B cell (primary cell): ENCODE results near the gene TEX13A. TPM values are rescaled to one million over a fixed set of nuclear protein-coding genes. Genes with fewer than 3 reads are reported as not detected.

ENCODE experiments used
- ATAC-seq: fragments of 200-7000 bp; cut with Tn5 transposase; one replicate; pipeline ENCODE4 v1.10.0; 2021; ENCODE audit warnings: low read depth, mild to moderate bottlenecking, moderate number of reproducible peaks, moderate library complexity
- CTCF ChIA-PET: fragments of 350-600 bp; sonication (Branson Sonifier 250); formaldehyde crosslinking; loops from one replicate; lab custom pipeline; 2021; ENCODE audit warnings: antibody characterized with exemption, inconsistent platforms; lab: Charles Lee
- POLR2A ChIA-PET: fragments of 350-600 bp; sonication (Branson Sonifier 250); formaldehyde crosslinking; loops from one replicate; lab custom pipeline; 2021; ENCODE audit warnings: antibody characterized with exemption; lab: Charles Lee
- DNase-seq: peaks from one replicate; pipeline ENCODE4 v3.0.0; 2013
- H2AFZ ChIP-seq: 2 replicates; pipeline ENCODE4 v1.6.1; 2012; ENCODE audit warnings: mild to moderate bottlenecking, low read depth, low read length; ENCODE audit not compliant: insufficient read depth, poor library complexity, severe bottlenecking
- H3K27ac ChIP-seq, 2 donors: 1 replicate in 1 of 2; 2 replicates in 1 of 2; pipeline ENCODE4 v1.5.1; 2012 to 2013; ENCODE audit warnings: low read length in 2 of 2, mild to moderate bottlenecking in 2 of 2, moderate library complexity in 1 of 2
- H3K27me3 ChIP-seq, 4 experiments: fragments of 200-600 bp in 1 of 4; sonication (generic) in 1 of 4; replicated peaks in 1 of 4; 1 replicate in 2 of 4; 2 replicates in 2 of 4; pipeline versions ENCODE4 v1.6.1 to v1.7.0; 2013 to 2016; ENCODE audit warnings: low read length in 3 of 4, mild to moderate bottlenecking in 2 of 4, mixed read lengths in 1 of 4, moderate library complexity in 1 of 4; ENCODE audit not compliant: insufficient read depth in 4 of 4, control insufficient read depth in 3 of 4; ENCODE audit errors: control extremely low read depth in 1 of 4
- H3K36me3 ChIP-seq, 2 experiments: replicated peaks in 1 of 2; 1 replicate in 1 of 2; 2 replicates in 1 of 2; pipeline versions ENCODE4 v1.6.1 to v1.7.1; 2013; ENCODE audit warnings: low read length in 1 of 2; ENCODE audit not compliant: insufficient read depth in 2 of 2, control insufficient read depth in 1 of 2; ENCODE audit errors: control extremely low read depth in 1 of 2, extremely low read depth in 1 of 2
- H3K4me1 ChIP-seq, 2 donors: fragments of 200-600 bp in 1 of 2; sonication (generic) in 1 of 2; 1 replicate in 1 of 2; 2 replicates in 1 of 2; pipeline versions ENCODE4 v1.5.1 to v1.6.1; 2013 to 2017; ENCODE audit warnings: low read length in 2 of 2; ENCODE audit not compliant: control insufficient read depth in 2 of 2, insufficient read depth in 2 of 2
- H3K4me2 ChIP-seq: replicated peaks from 2 replicates; pipeline ENCODE3; 2012; ENCODE audit warnings: mild to moderate bottlenecking, low read depth, low read length; ENCODE audit not compliant: poor library complexity, severe bottlenecking
- H3K4me3 ChIP-seq, 5 experiments: fragments of 200-600 bp in 1 of 5; sonication (generic) in 1 of 5; 1 replicate in 3 of 5; 2 replicates in 2 of 5; pipeline versions ENCODE4 v1.5.1 to v1.7.0; 2011 to 2016; ENCODE audit warnings: low read length in 4 of 5, mild to moderate bottlenecking in 4 of 5, low read depth in 2 of 5, control low read depth in 1 of 5, moderate library complexity in 1 of 5; ENCODE audit not compliant: insufficient read depth in 1 of 5; ENCODE audit errors: control extremely low read depth in 1 of 5, extremely low read depth in 1 of 5
- H3K79me2 ChIP-seq: fragments of 200-600 bp; sonication (generic); one replicate; pipeline ENCODE4 v1.6.0; 2016; ENCODE audit warnings: low read length; ENCODE audit not compliant: control insufficient read depth, insufficient read depth
- H3K9ac ChIP-seq: fragments of 200-600 bp; sonication (generic); 2 replicates; pipeline ENCODE4 v1.6.1; 2017; ENCODE audit warnings: mild to moderate bottlenecking, low read length, moderate library complexity
- H3K9me3 ChIP-seq, 3 donors: one replicate each; pipeline versions ENCODE4 v1.6.1 to v1.7.1; 2013; ENCODE audit warnings: low read length in 2 of 3; ENCODE audit not compliant: control insufficient read depth in 2 of 3, insufficient read depth in 1 of 3; ENCODE audit errors: control extremely low read depth in 1 of 3
- H4K20me1 ChIP-seq: 2 replicates; pipeline ENCODE4 v1.6.0; 2012; ENCODE audit warnings: mild to moderate bottlenecking, low read length; ENCODE audit not compliant: insufficient read depth, control insufficient read depth, poor library complexity, severe bottlenecking
- H3K27ac Mint-ChIP-seq: one replicate; pipeline ENCODE4 v1.8.0; 2021; ENCODE audit warnings: mixed read lengths
- H3K27me3 Mint-ChIP-seq: one replicate; pipeline ENCODE4 v1.8.0; 2021; ENCODE audit warnings: mixed read lengths
- H3K4me1 Mint-ChIP-seq: one replicate; pipeline ENCODE4 v1.8.0; 2021; ENCODE audit warnings: mixed read lengths
- H3K4me3 Mint-ChIP-seq: one replicate; pipeline ENCODE4 v1.8.0; 2021; ENCODE audit warnings: mixed read lengths
- H3K9me3 Mint-ChIP-seq: one replicate; pipeline ENCODE4 v1.8.0; 2022; ENCODE audit warnings: mixed read lengths; ENCODE audit not compliant: insufficient read depth
- EZH2 ChIP-seq: IDR thresholded peaks from 2 replicates; pipeline ENCODE4 v1.6.1; 2012; ENCODE audit warnings: borderline replicate concordance, low read depth, mild to moderate bottlenecking, moderate library complexity, low read length; ENCODE audit not compliant: insufficient read depth, poor library complexity, severe bottlenecking
- WGBS: methylation state at CpG from one replicate; pipeline ENCODE4 v1.1.5; 2013; ENCODE audit warnings: missing lambda C conversion rate; ENCODE audit not compliant: insufficient coverage; 5-methylcytosine and 5-hydroxymethylcytosine counted together
- intact Hi-C: fragments of 100-400 bp; cut with micrococcal nuclease; formaldehyde crosslinking; loops from one replicate; pipeline ENCODE4 v1.10.0; 2022
- polyA plus RNA-seq: library from polyadenylated mRNA; depleted of rRNA; stranded (reverse); fragments of >200 nt; gene quantifications from 2 replicates; pipeline ENCODE4 v1.2.3, GENCODE V29; 2012
- total RNA-seq, 2 donors: library from RNA; stranded (reverse); fragments of 120-200 nt in 1 of 2; gene quantifications; 1 replicate in 1 of 2; 2 replicates in 1 of 2; pipeline versions ENCODE4 v1.2.3 to v1.2.4, GENCODE V29; 2013 to 2022
- TF ChIP-seq, protein P1 (sequence below): fragments of 200-600 bp; IDR thresholded peaks from one replicate; pipeline ENCODE4 v1.8.0; 2022; ENCODE audit warnings: antibody characterized with exemption, mild to moderate bottlenecking

TEX13A gene
- total and polyA plus RNA-seq, 2 donors (not counting 1 experiment from before 2014, with no cell fraction given), result not detected

DNA sequence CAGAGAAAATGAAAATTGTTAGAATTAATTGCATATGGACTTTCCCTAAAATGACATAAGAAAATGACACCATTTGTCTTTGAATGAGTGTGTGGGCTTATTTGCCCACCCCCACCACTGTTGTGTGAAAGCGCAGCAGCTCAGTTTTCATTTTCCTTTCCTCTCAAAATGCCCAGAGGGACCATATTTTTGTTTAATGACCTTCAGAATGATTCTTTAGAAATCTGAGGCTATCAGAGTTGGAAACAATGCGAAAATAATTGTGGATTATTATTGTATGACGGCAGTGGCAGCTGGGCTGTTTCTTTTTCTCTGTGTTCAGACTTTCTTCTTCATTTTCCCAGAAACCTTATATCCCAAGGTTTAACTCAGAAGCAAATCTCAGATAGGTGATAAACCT, 44.6 kb upstream of the TEX13A start:
- Histone ChIP-seq H3K4me1 (no peaks in the 10 kb centered on the region), H3K27me3 (no peaks in the 10 kb centered on the region), H4K20me1 (no peaks in the 10 kb centered on the region), H2AFZ (no peak overlapping the region), H3K9me3 (peaks cover 0 to 3% (median 0%) of the 10 kb centered on the region in 3 donors), H3K36me3 (no peaks in the 10 kb centered on the region), H3K79me2 (no peaks in the 10 kb centered on the region), H3K9ac (no peak overlapping the region), H3K27ac (no peak overlapping the region), H3K4me2 (no peak overlapping the region), H3K4me3 (no peak overlapping the region)
- no CpG with 5 or more reads among the region's 3 CpGs for WGBS
- Mint-ChIP-seq H3K27ac (no peak overlapping the region), H3K27me3 (no peaks in the 10 kb centered on the region), H3K9me3 (no peaks in the 10 kb centered on the region), H3K4me1 (no peaks in the 10 kb centered on the region), H3K4me3 (no peak overlapping the region)
- no peak for DNase-seq
- ATAC-seq, result no peak
- ChIA-PET CTCF (no interaction called here), POLR2A (no interaction called here)
- intact Hi-C loops, result no loop called here
- TF ChIP-seq, protein P1, sequence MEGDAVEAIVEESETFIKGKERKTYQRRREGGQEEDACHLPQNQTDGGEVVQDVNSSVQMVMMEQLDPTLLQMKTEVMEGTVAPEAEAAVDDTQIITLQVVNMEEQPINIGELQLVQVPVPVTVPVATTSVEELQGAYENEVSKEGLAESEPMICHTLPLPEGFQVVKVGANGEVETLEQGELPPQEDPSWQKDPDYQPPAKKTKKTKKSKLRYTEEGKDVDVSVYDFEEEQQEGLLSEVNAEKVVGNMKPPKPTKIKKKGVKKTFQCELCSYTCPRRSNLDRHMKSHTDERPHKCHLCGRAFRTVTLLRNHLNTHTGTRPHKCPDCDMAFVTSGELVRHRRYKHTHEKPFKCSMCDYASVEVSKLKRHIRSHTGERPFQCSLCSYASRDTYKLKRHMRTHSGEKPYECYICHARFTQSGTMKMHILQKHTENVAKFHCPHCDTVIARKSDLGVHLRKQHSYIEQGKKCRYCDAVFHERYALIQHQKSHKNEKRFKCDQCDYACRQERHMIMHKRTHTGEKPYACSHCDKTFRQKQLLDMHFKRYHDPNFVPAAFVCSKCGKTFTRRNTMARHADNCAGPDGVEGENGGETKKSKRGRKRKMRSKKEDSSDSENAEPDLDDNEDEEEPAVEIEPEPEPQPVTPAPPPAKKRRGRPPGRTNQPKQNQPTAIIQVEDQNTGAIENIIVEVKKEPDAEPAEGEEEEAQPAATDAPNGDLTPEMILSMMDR, result no peak
- no peak for TF ChIP-seq EZH2

DNA sequence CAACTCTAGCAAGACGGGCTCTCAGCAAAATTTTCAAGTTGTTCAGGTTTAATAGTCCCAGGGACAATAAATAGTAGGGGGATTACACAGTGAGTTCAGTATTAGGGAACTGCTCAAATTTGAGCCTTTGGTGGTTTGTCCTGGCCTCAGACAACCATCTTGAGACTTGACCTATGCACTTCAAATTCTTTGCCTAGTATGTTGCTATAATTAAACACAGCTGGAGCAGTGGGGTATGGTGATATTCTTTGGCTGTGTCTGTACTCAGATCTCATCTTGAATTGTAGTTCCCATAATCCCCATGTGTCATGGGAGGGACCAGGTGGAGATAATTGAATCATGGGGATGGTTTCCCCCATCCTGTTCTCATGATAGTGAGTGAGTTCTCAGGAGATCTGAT, 43.3 kb upstream of the TEX13A start:
- CTCF ChIA-PET, result no interaction called here
- intact Hi-C loops, result no loop called here
- TF ChIP-seq, protein P1, result no peak
- TF ChIP-seq EZH2, result no peak

More for the DNA sequence above, 43.3 kb upstream of the TEX13A start:
- POLR2A ChIA-PET, result no interaction called here
- no peaks in the 10 kb centered on the region for H3K27me3 Mint-ChIP-seq
- no peak overlapping the region for H3K4me3 Mint-ChIP-seq
- Histone ChIP-seq H3K9ac (no peak overlapping the region), H3K79me2 (no peaks in the 10 kb centered on the region), H3K4me3 (no peak overlapping the region), H3K36me3 (no peaks in the 10 kb centered on the region), H2AFZ (no peak overlapping the region), H3K9me3 (peaks cover 0 to 3% (median 0%) of the 10 kb centered on the region in 3 donors), H3K27me3 (no peaks in the 10 kb centered on the region), H4K20me1 (no peaks in the 10 kb centered on the region), H3K27ac (no peak overlapping the region), H3K4me1 (no peaks in the 10 kb centered on the region), H3K4me2 (no peak overlapping the region)
- no peak for DNase-seq
- H3K4me1 Mint-ChIP-seq, result no peaks in the 10 kb centered on the region
- ATAC-seq, result no peak
- no peaks in the 10 kb centered on the region for H3K9me3 Mint-ChIP-seq
- no CpG with 5 or more reads among the region's 1 CpG for WGBS
- H3K27ac Mint-ChIP-seq, result no peak overlapping the region
